Stomach smooth muscle (tissue), 2 donors: ENCODE measurements around the gene CGB1.

ENCODE experiments used
- H3K27ac ChIP-seq: one replicate; pipeline ENCODE4 v1.7.0; 2013; ENCODE audit warnings: mild to moderate bottlenecking, low read length, inconsistent platforms
- H3K27me3 ChIP-seq, 2 donors: one replicate each; pipeline ENCODE4 v1.7.0; 2013; ENCODE audit warnings: low read length in 2 of 2; ENCODE audit not compliant: insufficient read depth in 2 of 2, control insufficient read depth in 1 of 2
- H3K36me3 ChIP-seq, 2 donors: one replicate each; pipeline ENCODE4 v1.7.0; 2013; ENCODE audit warnings: low read length in 2 of 2; ENCODE audit not compliant: control insufficient read depth in 2 of 2, insufficient read depth in 2 of 2
- H3K4me1 ChIP-seq: one replicate; pipeline ENCODE4 v1.7.0; 2013; ENCODE audit warnings: low read length; ENCODE audit not compliant: control insufficient read depth, insufficient read depth
- H3K4me3 ChIP-seq, 2 donors: one replicate each; pipeline ENCODE4 v1.7.0; 2013; ENCODE audit warnings: low read length in 2 of 2
- H3K9ac ChIP-seq, 2 donors: one replicate each; pipeline ENCODE4 v1.7.0; 2013; ENCODE audit warnings: low read length in 2 of 2, mild to moderate bottlenecking in 1 of 2
- H3K9me3 ChIP-seq, 2 donors: one replicate each; pipeline ENCODE4 v1.7.0; 2013; ENCODE audit warnings: low read length in 2 of 2; ENCODE audit not compliant: control insufficient read depth in 2 of 2
- donor health status: healthy.
- donor health status: Pancreatic carcinoma.

Gene CGB1

DNA sequence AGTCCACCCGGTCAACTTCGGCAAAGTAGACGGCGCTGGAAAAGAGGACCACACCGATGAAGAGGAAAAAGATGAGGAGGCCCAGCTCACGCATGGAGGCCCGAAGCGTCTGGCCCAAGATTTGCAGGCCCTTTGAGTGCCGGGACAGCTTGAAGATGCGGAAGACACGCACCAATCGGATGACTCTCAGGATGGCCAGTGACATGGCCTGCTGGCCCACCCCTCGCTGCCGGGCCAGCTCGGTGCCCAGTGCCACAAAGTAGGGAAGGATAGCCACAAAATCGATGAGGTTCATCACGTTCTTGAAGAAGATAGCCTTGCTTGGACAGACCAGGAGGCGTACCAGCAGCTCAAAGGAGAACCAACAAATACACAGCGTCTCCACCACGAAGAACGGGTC is 33.7 kb upstream of the CGB1 start:
- H3K9ac ChIP-seq: no peak overlapping the region
- H3K27me3 ChIP-seq: peaks cover 44 to 58% of the 10 kb centered on the region in 2 donors

DNA sequence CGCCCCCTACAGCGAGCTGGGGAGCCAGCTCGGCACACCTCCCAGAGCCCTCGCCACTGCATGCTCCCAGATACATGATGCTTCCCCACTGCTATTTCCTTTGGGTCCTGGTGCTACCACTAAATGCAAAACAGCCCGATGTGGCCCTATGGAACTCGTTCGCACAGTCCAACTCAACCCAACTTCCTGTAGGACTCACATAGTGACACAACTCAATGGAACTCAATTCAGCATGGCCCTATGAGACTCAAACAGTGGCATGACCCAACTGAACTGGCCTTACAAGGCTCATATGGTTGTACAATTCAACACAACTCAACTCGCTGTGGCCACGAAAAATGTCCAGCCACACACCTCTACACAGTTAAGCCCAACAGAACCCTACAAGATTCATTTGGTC is 32.3 kb upstream of the CGB1 start:
- Histone ChIP-seq H3K27ac (no peak overlapping the region), H3K4me3 (no peak overlapping the region), H3K9ac (no peak overlapping the region), H3K9me3 (no peaks in the 10 kb centered on the region), H3K36me3 (no peaks in the 10 kb centered on the region), H3K4me1 (no peaks in the 10 kb centered on the region), H3K27me3 (peaks cover 50 to 71% of the 10 kb centered on the region in 2 donors)

More for the DNA sequence above, 33.7 kb upstream of the CGB1 start:
- no peak overlapping the region for H3K27ac ChIP-seq
- no peaks in the 10 kb centered on the region for H3K9me3 ChIP-seq
- no peak overlapping the region for H3K4me3 ChIP-seq
- peaks cover 3% of the 10 kb centered on the region for H3K4me1 ChIP-seq
- H3K36me3 ChIP-seq: no peaks in the 10 kb centered on the region

DNA sequence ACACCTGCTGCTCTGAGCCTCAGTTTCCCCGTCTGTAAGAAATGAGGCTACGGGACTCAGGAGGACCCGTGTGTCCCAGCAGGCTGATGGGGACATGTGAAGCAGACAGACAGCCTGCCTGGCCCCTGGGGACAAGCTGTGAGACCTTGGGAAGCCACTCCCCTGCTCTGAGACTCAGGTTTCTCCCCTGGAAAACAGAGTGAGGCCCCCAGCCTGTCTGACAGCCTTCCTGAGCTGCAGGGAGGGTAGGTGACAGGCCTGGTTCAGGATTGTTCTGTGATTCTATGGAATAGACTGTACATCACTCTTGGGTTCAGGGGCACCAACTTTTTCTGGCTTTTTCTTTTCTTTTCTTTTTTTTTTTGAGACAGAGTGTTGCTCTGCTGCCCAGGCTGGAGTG is 30.9 kb upstream of the CGB1 start:
- H3K4me1 ChIP-seq: no peaks in the 10 kb centered on the region

DNA sequence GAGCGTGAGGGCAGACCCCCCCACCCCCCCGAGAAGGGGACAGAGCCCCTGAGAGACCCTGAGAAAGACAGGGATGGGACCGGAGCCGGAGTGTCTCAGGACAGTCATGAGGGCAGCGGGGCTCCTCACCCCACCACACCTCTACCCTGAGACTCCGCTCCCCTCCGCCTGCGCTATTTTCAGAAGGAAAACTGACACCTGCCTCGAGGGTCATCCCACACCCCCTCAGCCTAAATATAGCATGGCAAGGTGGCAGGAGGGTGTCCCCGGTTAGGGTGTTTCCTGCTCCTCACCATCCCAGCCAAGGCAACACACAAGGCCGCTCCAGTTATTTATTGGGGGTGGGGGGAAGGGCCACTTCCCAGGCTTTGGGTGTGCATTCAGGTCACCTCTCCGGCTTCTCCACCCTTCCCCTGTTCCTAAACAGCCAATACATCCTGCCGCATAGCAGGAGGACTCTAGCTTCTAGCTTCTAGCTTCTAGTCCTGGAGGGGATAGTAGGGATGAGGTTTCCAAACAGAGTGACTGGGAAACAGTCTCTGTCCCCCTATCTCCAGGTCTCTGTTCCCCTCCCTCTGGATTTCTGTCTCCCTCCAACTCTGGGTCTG is 29.3 kb upstream of the CGB1 start:
- Histone ChIP-seq H3K36me3 (no peaks in the 10 kb centered on the region), H3K4me3 (no peak overlapping the region), H3K27me3 (peaks cover 44 to 56% of the 10 kb centered on the region in 2 donors), H3K9ac (no peak overlapping the region), H3K9me3 (no peaks in the 10 kb centered on the region), H3K4me1 (no peaks in the 10 kb centered on the region), H3K27ac (no peak overlapping the region)

More for the DNA sequence above, 30.9 kb upstream of the CGB1 start:
- H3K9me3 ChIP-seq: no peaks in the 10 kb centered on the region
- no peak overlapping the region for H3K27ac ChIP-seq
- H3K9ac ChIP-seq: no peak overlapping the region
- peaks cover 42 to 59% of the 10 kb centered on the region in 2 donors for H3K27me3 ChIP-seq
- H3K4me3 ChIP-seq: no peak overlapping the region
- H3K36me3 ChIP-seq: no peaks in the 10 kb centered on the region

DNA sequence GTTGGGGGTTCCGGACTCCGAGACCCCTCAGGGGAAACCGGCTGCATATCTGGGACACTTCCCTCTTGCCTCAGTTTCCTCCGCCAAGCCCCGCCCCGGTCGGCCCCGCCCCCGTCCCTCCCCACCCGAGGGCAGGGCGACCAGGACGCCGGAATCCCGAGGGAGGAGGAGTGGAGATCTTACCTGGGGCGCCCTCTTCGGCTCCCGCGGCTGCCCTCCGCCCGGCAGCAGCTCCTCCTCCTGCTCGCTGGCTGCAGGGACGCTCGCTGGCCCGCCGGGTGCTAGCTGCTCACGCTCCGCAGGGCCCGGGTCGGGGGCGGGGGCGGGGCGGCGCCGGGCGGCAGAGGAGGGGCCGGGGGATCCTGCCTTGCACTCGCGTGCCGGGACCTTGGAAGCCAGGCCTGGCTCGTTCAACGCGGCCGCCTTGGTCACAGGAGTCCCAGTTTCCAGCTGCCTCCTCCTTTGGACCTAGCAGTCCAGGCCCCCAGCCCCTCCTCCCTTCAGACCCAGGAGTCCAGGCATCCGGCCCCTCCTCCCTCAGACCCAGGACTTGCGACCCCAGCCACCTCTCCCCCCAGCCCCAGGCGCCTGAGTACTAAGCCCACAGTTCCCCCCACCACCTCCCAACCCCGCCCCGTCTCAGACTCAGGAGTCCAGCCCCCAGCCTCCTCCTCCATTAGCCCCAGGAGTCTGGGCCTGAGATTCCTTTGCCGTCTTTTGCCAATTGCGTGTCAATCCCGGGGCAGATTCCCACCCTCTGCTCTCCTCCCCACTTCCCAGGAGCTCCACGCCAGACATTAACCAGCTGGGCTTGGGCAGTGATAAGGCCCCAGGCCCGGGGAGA is 28.3 kb upstream of the CGB1 start, which contains the start of gene NTF4:
Gene NTF4, minus strand, starts transcription at position 51 of the 844 bp plus-strand sequence. CDS start 2,821 bp downstream, outside the sequence.
- Histone ChIP-seq H3K9me3 (no peaks in the 10 kb centered on the region), H3K4me3 (no peak within 1 kb of the TSS), H3K9ac (no peak within 1 kb of the TSS), H3K36me3 (no peaks in the 10 kb centered on the region), H3K27me3 (peaks cover 38 to 49% of the 10 kb centered on the region in 2 donors), H3K4me1 (no peaks in the 10 kb centered on the region), H3K27ac (no peak within 1 kb of the TSS)

DNA sequence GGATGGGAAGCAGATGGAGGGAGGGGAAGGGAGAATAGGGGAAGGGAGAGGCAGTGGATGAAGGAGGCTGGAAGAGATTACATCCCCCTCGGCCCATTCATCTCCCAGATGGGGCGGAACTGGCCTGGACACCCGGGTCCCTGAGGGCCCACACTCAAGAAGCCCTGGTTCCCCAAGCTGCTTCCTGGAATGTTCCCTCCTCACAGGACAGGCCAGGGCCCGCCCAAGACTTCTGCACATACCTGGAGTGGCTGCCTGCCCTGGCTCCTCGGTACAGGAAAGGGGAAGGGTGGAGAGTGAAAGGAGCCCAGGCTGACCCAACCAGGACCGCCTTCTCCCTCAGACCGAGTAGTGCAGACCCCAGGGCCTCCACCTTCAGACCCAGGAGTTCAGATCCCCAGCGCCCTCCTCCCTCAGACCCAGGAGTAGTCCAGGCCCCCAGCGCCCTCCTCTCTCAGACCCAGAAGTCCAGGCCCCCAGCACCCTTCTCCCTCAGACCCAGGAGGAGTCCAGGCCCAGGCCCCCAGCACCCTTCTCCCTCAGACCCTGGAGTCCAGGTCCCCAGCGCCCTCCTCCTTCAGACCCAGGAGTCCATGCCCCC is 27.4 kb upstream of the CGB1 start:
- Histone ChIP-seq H3K9ac (no peak overlapping the region), H3K4me3 (no peak overlapping the region), H3K27me3 (peaks cover 37 to 44% of the 10 kb centered on the region in 2 donors), H3K4me1 (no peaks in the 10 kb centered on the region), H3K27ac (no peak overlapping the region), H3K9me3 (no peaks in the 10 kb centered on the region), H3K36me3 (no peaks in the 10 kb centered on the region)

DNA sequence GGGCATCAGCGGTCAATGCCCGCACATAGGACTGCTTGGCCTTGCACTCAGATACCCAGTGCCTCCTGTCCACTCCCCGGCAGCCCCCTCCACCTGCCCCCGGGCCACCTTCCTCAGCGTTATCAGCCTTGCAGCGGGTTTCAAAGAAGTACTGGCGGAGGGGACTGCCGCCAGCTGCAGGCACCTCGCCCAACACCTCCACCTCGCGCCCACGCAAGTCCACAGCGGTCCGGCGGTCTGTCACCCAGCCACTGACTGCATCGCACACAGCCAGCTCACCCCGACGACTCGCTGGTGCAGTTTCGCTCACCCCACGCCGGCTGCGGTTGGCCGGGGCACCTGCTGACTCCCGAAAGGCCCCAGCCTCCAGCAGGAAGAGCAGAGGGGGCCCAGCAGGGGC is 24.8 kb upstream of the CGB1 start:
- H3K9me3 ChIP-seq: no peaks in the 10 kb centered on the region
- H3K4me1 ChIP-seq: peaks cover 15% of the 10 kb centered on the region
- no peaks in the 10 kb centered on the region for H3K36me3 ChIP-seq
- H3K27me3 ChIP-seq: peaks cover 37 to 48% of the 10 kb centered on the region in 2 donors
- no peak overlapping the region for H3K4me3 ChIP-seq
- no peak overlapping the region for H3K27ac ChIP-seq
- no peak overlapping the region for H3K9ac ChIP-seq

DNA sequence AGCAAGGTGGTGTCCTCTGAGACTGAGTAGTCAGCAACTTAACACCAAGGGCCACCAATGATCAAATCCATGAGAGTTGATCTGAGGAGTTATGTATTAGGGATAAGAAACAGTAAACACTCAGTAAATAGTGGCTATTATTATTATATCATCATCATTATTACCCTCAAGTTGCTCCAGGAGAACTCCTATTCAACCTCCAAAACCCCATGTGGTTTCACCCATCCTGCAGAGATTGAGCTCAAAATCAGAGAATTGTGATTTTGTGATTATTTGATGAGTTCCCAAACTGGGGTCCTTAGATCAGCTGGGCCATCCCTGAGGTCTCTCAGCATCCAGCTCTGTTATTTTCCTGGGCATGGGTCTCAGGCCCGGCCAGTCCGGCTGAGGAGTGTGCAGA is 24.3 kb upstream of the CGB1 start:
- Histone ChIP-seq H3K4me1 (peaks cover 20% of the 10 kb centered on the region), H3K36me3 (no peaks in the 10 kb centered on the region), H3K27ac (no peak overlapping the region), H3K4me3 (no peak overlapping the region), H3K9ac (no peak overlapping the region), H3K9me3 (no peaks in the 10 kb centered on the region), H3K27me3 (peaks cover 37 to 45% of the 10 kb centered on the region in 2 donors)

DNA sequence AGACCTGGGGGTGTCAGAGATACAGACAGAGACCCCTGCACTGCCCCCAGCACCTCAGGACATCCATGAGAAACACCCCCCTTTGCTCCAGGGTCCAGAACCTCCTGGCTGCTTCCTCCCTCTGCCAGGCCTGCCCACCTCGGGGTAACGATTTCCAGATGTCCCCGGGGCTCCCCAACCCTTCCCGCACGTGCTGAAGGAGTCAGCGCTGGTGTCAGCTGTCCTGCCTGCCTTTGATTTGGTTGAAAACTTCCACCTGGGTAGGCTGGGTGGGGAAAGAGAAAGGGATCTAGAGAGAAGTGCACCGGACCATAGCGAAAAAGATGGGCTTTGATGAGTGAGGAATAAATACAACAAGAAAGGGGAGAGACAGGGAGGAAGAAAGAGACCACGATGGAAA is 22.4 kb upstream of the CGB1 start:
- Histone ChIP-seq H3K9me3 (no peaks in the 10 kb centered on the region), H3K27me3 (peaks cover 27% of the 10 kb centered on the region in 2 donors), H3K27ac (no peak overlapping the region), H3K4me3 (no peak overlapping the region), H3K36me3 (no peaks in the 10 kb centered on the region), H3K9ac (no peak overlapping the region), H3K4me1 (peaks cover 22% of the 10 kb centered on the region)

DNA sequence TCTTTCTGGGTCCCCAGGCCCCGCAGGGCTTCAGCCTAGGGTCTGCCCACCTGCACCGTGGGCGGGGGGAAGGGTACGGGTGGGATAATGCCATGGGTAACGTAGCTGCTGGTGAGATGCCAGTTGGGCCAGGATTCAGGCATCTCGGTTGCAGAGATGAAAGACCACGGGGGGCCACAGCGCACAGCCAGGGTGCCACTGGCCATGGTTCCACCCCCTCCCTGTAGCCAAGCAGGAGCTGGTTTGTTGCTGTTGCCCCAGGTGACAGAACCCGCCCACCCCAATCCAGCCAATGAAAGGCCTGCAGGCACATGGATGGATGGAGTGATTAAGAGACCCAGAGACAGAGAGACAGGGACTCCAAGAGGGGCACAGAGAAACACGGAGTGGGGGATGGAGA is 21.9 kb upstream of the CGB1 start:
- Histone ChIP-seq H3K4me1 (peaks cover 22% of the 10 kb centered on the region), H3K36me3 (no peaks in the 10 kb centered on the region), H3K27ac (no peak overlapping the region), H3K9me3 (no peaks in the 10 kb centered on the region), H3K9ac (no peak overlapping the region), H3K27me3 (peaks cover 24 to 25% of the 10 kb centered on the region in 2 donors), H3K4me3 (no peak overlapping the region)
